Epithelial cell of esophagus (primary cell): ENCODE data around the gene CACYBP.
A peak's percentile ranks its signal among the peaks of the same experiment; 100 is the strongest.

Source experiments
- DNase-seq: peaks from one replicate; pipeline ENCODE4 v3.0.0; 2010; ENCODE audit warnings: low read depth
- H3K4me3 ChIP-seq: 2 replicates; pipeline ENCODE4 v1.5.1; 2011; ENCODE audit warnings: mild to moderate bottlenecking, low read length, control low read depth
- TF ChIP-seq, protein P1 (sequence below): IDR thresholded peaks from 2 replicates; pipeline ENCODE4 v1.5.1; 2011; ENCODE audit warnings: low read depth, mild to moderate bottlenecking, low read length, control low read depth, inconsistent platforms; ENCODE audit not compliant: insufficient read depth; ENCODE audit errors: missing control alignments

CACYBP gene

DNA sequence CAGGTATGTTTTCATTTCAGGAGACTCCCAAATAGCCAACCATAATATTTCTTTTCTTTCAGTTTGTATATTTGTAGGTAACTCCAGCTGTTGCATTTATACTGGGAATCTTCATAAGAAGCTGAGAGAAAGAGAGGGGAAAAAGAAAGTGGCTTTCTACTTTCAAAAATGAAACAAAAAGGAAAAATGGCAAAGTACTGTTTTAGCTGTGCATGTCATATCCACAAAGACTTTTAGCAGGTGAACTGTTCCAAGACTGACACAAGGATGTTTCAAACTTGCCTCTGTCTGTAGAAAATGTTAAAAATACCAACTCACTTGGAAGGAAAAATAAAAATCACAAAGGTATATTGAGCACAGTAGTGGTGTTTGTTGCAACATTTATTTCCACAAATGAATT is 41.9 kb upstream of the CACYBP start:
- H3K4me3 ChIP-seq, result no peak overlapping the region
- no peak for DNase-seq
- TF ChIP-seq, protein P1, sequence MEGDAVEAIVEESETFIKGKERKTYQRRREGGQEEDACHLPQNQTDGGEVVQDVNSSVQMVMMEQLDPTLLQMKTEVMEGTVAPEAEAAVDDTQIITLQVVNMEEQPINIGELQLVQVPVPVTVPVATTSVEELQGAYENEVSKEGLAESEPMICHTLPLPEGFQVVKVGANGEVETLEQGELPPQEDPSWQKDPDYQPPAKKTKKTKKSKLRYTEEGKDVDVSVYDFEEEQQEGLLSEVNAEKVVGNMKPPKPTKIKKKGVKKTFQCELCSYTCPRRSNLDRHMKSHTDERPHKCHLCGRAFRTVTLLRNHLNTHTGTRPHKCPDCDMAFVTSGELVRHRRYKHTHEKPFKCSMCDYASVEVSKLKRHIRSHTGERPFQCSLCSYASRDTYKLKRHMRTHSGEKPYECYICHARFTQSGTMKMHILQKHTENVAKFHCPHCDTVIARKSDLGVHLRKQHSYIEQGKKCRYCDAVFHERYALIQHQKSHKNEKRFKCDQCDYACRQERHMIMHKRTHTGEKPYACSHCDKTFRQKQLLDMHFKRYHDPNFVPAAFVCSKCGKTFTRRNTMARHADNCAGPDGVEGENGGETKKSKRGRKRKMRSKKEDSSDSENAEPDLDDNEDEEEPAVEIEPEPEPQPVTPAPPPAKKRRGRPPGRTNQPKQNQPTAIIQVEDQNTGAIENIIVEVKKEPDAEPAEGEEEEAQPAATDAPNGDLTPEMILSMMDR, result no peak

DNA sequence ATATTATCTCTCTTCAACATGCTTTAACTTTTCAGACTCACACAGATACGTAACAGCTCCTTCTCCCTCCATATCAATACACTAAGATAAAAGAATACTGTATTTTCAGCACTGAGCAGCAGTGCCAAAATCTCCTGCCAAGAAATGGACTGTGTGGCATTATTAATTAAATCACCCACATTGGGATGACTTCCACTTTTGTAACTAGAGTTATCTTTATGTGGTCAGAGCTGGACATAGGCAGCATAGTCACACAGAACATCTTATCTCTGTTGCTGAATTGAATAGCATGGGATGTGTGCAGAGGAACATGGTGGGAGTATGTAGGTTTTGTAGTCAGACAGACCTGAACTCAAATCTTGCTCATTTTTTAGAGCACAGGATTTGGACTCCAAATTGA is 41.4 kb upstream of the CACYBP start:
- DNase-seq, result no peak
- TF ChIP-seq, protein P1, result no peak
- H3K4me3 ChIP-seq, result no peak overlapping the region

DNA sequence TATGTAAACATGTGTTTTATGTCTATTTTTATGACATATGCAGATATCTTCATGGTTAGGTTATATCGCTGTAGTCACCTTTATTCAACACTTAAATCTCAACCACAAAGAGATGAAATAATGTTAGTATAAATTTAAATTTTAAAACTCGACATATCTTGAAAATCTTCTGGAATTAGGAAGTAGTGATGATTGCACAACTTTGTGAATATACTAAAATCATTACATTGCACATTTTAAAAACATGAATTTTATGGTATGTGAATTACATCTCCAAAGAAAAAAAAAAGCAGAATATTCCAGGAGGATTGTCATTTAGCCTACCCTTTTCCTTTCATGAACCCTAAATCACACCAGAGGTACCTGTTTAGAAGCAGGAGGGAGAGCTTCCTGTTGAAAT is 39.4 kb upstream of the CACYBP start:
- TF ChIP-seq, protein P1, result no peak
- H3K4me3 ChIP-seq, result no peak overlapping the region
- no peak for DNase-seq

DNA sequence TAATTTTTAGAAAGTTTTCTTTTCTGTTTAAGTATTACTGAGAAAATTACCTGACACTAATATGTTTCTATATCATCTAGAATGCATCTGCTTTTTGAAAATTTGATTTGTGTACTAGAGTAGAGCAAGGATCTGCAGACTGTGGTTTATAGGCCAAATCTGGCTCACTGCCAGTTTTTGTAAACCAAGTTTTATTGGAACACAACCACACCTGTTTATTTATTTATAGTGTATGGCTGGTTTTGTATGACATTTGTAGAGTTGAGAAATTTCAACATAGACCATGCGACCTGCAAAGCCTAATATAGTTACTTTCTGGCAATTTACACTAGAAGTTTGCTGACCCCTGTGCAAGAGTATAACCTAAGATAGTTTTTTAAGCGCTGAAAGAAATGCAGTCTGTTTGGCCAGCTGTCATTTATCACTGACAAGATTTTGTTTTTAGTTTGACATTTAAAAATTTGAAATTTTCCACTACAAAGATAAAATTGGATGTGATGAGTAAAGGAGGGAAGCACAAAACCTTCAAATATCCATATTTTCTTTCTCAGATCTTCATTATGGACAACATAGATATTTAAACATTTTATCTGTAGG is 36.1 kb upstream of the CACYBP start:
- no peak for DNase-seq
- TF ChIP-seq, protein P1, result no peak
- no peak overlapping the region for H3K4me3 ChIP-seq

DNA sequence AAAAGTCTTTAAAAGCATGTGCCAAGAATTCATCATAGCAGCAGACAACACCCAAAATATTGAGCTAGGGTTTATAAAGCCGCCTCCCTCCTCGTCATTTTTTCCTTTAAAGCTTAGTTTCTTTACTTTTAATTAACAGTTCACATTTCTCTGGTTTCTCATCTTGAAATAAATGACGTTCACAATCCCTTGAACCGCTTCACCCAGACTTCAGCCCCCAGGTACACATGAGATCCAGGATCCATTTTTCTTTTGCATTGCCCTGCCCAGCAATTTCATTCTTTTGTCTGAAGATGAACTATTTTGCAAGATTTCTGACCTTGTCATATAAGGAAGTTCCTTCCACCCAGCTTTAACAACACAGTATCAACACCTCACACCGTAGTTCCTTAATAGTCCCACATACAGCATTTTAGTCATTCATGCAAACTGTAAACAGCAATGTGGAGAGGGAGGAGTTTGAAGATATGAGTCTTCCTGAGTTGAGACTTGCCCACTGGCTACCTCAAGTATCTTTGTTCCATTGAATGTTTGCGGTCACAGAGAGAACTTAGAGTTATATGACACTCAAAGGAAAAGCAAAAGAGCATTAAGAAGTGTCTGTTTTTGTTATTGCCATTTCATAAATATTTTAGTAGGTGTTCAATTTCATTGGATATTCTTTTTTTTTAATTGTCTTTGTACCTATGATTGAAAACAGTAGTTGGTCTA is 35.3 kb upstream of the CACYBP start:
- peak overlapping the region; percentile 38 for H3K4me3 ChIP-seq
- TF ChIP-seq, protein P1, result no peak
- peak; percentile 96 for DNase-seq

DNA sequence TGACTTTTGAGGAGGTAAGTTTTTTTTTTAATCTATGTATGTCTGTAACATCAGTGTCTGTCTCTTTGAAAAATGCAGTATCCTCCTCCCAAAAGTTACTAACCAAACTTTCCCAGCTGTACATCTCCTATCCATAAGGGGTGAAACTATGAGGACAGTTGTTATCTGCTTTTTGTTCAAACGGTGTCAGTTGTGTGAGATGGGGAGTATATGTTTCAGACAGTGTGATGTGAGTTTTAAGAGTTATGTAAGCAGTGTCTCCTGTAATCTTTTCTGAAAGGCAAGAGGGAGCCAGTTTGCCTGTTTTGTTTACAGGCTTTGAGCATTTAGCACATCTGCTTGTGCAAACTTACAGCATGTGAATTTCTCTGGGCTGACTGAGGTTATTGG is 34.8 kb upstream of the CACYBP start:
- TF ChIP-seq, protein P1, result no peak
- H3K4me3 ChIP-seq, result peak overlapping the region; percentile 38
- DNase-seq, result peak; percentile 26

DNA sequence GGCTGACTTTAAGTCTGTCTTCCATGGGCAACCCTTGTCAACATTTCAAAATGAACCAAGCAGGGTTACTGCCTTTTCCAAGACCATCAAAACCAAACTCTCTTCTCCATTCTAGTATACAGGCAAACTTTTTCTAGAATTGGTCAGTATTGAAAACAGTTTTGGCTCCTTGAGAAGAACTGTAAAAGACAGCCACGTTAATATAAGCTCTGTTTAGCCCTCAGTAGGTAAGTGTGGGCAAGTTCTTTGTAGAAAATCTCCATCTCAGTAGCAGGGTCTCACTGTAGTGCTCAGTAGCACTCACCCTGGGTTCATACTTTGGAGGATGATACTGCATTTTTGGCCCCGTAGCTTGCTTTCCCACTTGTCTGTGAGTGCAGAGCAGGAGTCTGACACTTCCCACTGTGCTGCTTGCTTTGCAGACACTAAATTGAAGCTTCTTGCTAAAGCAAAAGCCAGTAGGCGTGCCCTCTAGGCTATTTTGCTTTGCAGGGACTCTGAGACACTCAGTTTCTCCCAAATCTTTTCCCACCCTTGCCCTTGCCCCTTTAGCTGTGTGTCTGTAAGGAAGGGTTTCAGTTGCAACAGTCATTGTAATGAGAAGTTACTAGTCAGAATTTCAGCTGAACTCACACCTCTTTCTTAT is 34.3 kb upstream of the CACYBP start:
- DNase-seq, result no peak
- H3K4me3 ChIP-seq, result peak overlapping the region; percentile 38
- TF ChIP-seq, protein P1, result no peak
